Ectodermal cell (in vitro differentiated cells): Measurements from ENCODE around the gene NCAPG.

Experiments
- H3K27ac ChIP-seq: 2 replicates; pipeline ENCODE4 v1.7.0; 2013; ENCODE audit warnings: mild to moderate bottlenecking, low read depth, low read length; ENCODE audit not compliant: insufficient read depth, poor library complexity, severe bottlenecking
- H3K27me3 ChIP-seq: 2 replicates; pipeline ENCODE4 v1.7.0; 2013; ENCODE audit warnings: mild to moderate bottlenecking, low read length; ENCODE audit not compliant: insufficient read depth, control insufficient read depth, poor library complexity, severe bottlenecking
- H3K36me3 ChIP-seq: one replicate; pipeline ENCODE4 v1.7.0; 2013; ENCODE audit warnings: low read length; ENCODE audit not compliant: control insufficient read depth, insufficient read depth
- H3K4me1 ChIP-seq: one replicate; pipeline ENCODE4 v1.7.0; 2013; ENCODE audit warnings: low read length; ENCODE audit not compliant: control insufficient read depth, insufficient read depth
- H3K4me3 ChIP-seq: 2 replicates; pipeline ENCODE4 v1.7.0; 2013; ENCODE audit warnings: low read depth, low read length, control low read depth; ENCODE audit not compliant: insufficient read depth
- H3K9me3 ChIP-seq: 2 replicates; pipeline ENCODE4 v1.7.0; 2013; ENCODE audit warnings: mild to moderate bottlenecking, low read length, moderate library complexity; ENCODE audit not compliant: control insufficient read depth
- WGBS, 2 experiments: methylation state at CpG; one replicate each; pipeline ENCODE4 v1.1.7; 2013; ENCODE audit warnings: missing lambda C conversion rate in 2 of 2; 5-methylcytosine and 5-hydroxymethylcytosine counted together

The NCAPG gene

GRCh38 chr4:17867276-17867675 is 56.5 kb downstream of the NCAPG start:
- Histone ChIP-seq H3K27ac (no peak overlapping the region), H3K9me3 (peaks cover 2% of the 10 kb centered on the region), H3K36me3 (peaks cover 6% of the 10 kb centered on the region), H3K27me3 (no peaks in the 10 kb centered on the region), H3K4me3 (no peak overlapping the region), H3K4me1 (no peaks in the 10 kb centered on the region)
- WGBS, 2 experiments = 91 to 97% methylated on average over 3 of the region's 3 CpGs

GRCh38 chr4:17869327-17869726 is 58.5 kb downstream of the NCAPG start:
- Histone ChIP-seq H3K36me3 (no peaks in the 10 kb centered on the region), H3K27me3 (no peaks in the 10 kb centered on the region), H3K27ac (no peak overlapping the region), H3K4me1 (no peaks in the 10 kb centered on the region), H3K4me3 (no peak overlapping the region), H3K9me3 (no peaks in the 10 kb centered on the region)
- WGBS, 2 experiments = 90% methylated on average over 2 of the region's 2 CpGs

- WGBS, 2 experiments = 91 to 93% methylated on average over 3 to 4 of the region's 4 CpGs
- Histone ChIP-seq H3K4me3 (no peak overlapping the region), H3K27me3 (no peaks in the 10 kb centered on the region), H3K9me3 (no peaks in the 10 kb centered on the region), H3K27ac (no peak overlapping the region), H3K36me3 (no peaks in the 10 kb centered on the region), H3K4me1 (no peaks in the 10 kb centered on the region)
These were observed 64.8 kb downstream of the NCAPG start for GRCh38 chr4:17875402-17876070.

GRCh38 chr4:17876943-17877342 is 66.2 kb downstream of the NCAPG start:
- Histone ChIP-seq H3K9me3 (no peaks in the 10 kb centered on the region), H3K27me3 (no peaks in the 10 kb centered on the region), H3K4me1 (no peaks in the 10 kb centered on the region), H3K36me3 (no peaks in the 10 kb centered on the region), H3K4me3 (no peak overlapping the region), H3K27ac (no peak overlapping the region)
- 95 to 100% methylated on average over 3 to 4 of the region's 4 CpGs for WGBS, 2 experiments

GRCh38 chr4:17877661-17878060 is 66.9 kb downstream of the NCAPG start:
- Histone ChIP-seq H3K9me3 (no peaks in the 10 kb centered on the region), H3K4me1 (no peaks in the 10 kb centered on the region), H3K4me3 (no peak overlapping the region), H3K27me3 (no peaks in the 10 kb centered on the region), H3K27ac (no peak overlapping the region), H3K36me3 (no peaks in the 10 kb centered on the region)
- 94 to 97% methylated on average over 5 of the region's 5 CpGs for WGBS, 2 experiments

GRCh38 chr4:17884063-17884462 is 73.3 kb downstream of the NCAPG start:
- Histone ChIP-seq H3K27me3 (no peaks in the 10 kb centered on the region), H3K9me3 (no peaks in the 10 kb centered on the region), H3K4me1 (no peaks in the 10 kb centered on the region), H3K4me3 (no peak overlapping the region), H3K27ac (no peak overlapping the region), H3K36me3 (no peaks in the 10 kb centered on the region)
- 100% methylated on average over 1 to 2 of the region's 2 CpGs for WGBS, 2 experiments

- H3K27me3 ChIP-seq = no peaks in the 10 kb centered on the region
- no peaks in the 10 kb centered on the region for H3K9me3 ChIP-seq
- H3K4me1 ChIP-seq = no peaks in the 10 kb centered on the region
- no peaks in the 10 kb centered on the region for H3K36me3 ChIP-seq
- no peak overlapping the region for H3K27ac ChIP-seq
- no peak overlapping the region for H3K4me3 ChIP-seq
- 97 to 100% methylated on average over 2 of the region's 2 CpGs for WGBS, 2 experiments
These were observed 73.7 kb downstream of the NCAPG start for GRCh38 chr4:17884511-17884910.

DNA sequence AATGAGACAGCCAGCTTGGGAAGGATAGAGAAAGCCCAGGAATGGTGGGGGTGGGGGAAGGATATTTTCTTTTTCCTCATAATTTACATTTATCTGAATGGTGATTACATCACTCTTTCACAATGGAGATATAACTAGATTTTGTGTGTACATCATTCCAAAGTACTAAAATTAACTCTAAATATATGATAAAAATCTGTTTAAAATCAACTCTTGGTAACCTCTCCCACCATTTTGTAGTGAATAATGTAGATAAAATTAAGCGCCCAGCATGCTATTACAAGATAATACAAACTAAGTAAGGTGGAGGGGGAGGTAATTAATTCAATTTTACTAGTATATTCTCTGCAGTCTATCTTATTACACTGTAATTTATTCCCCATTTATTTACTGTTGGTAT is 78.9 kb downstream of the NCAPG start:
- Histone ChIP-seq H3K4me3 (no peak overlapping the region), H3K36me3 (no peaks in the 10 kb centered on the region), H3K27ac (no peak overlapping the region), H3K27me3 (no peaks in the 10 kb centered on the region), H3K9me3 (no peaks in the 10 kb centered on the region), H3K4me1 (no peaks in the 10 kb centered on the region)
- no CpG with 5 or more reads among the region's 1 CpG for WGBS, 2 experiments

- no peaks in the 10 kb centered on the region for H3K36me3 ChIP-seq
- 70% methylated on average over 2 of the region's 3 CpGs; no CpG with 5 or more reads in 1 of the 2 experiments for WGBS, 2 experiments
These were observed 83.6 kb downstream of the NCAPG start for GRCh38 chr4:17894421-17894820.

More at GRCh38 chr4:17894421-17894820, 83.6 kb downstream of the NCAPG start:
- H3K27ac ChIP-seq = no peak overlapping the region
- no peak overlapping the region for H3K4me3 ChIP-seq
- H3K27me3 ChIP-seq = no peaks in the 10 kb centered on the region
- H3K4me1 ChIP-seq = no peaks in the 10 kb centered on the region
- no peaks in the 10 kb centered on the region for H3K9me3 ChIP-seq
